ENCODE measurements around the gene EXOC4. TPM values are rescaled to one million over a fixed set of nuclear protein-coding genes. Genes with fewer than 3 reads are reported as not detected.

Gene EXOC4
- total and polyA plus RNA-seq, 2 donors from 2014 or later, result 22.8 to 78.7 TPM

- intact Hi-C loops (cut with DNase I), result no loop called here
- no peak for TF ChIP-seq CTCF (IDR thresholded peaks at IDR 0.05; ENCODE audit: borderline replicate concordance, extremely low read depth, insufficient read depth)
- FAIRE-seq, result no peak
Observed at GRCh38 chr7:134051020-134051419, 798.1 kb downstream of the EXOC4 start.

GRCh38 chr7:134056816-134057215 is 803.9 kb downstream of the EXOC4 start:
- DNase-seq (no peak), FAIRE-seq (no peak)
- Histone ChIP-seq H3K27me3 (ENCODE audit: control insufficient read depth, insufficient read depth, low read length) (no peaks in the 10 kb centered on the region), H3K9ac (ENCODE audit: low read length in 3 of 3) (no peak overlapping the region), H3K27ac (ENCODE audit: low read depth in 2 of 2, low read length in 2 of 2) (no peak overlapping the region), H3K4me3 (ENCODE audit: low read length in 3 of 3) (no peak overlapping the region), H3K36me3 (ENCODE audit: control insufficient read depth in 2 of 3, insufficient read depth in 3 of 3, low read length in 3 of 3) (no peaks in the 10 kb centered on the region), H3K9me3 (ENCODE audit: control insufficient read depth in 2 of 3, insufficient read depth in 1 of 3, low read length in 3 of 3) (no peaks in the 10 kb centered on the region), H3K4me1 (ENCODE audit: control insufficient read depth in 2 of 3, insufficient read depth in 2 of 3, low read depth in 1 of 3, low read length in 3 of 3) (no peaks in the 10 kb centered on the region)
- TF ChIP-seq CTCF (IDR thresholded peaks at IDR 0.05; ENCODE audit: borderline replicate concordance, extremely low read depth, insufficient read depth), result no peak
- intact Hi-C loops (cut with DNase I), result no loop called here

More at GRCh38 chr7:134051020-134051419, 798.1 kb downstream of the EXOC4 start:
- Histone ChIP-seq H3K4me3 (ENCODE audit: low read length in 3 of 3) (no peak overlapping the region), H3K27me3 (ENCODE audit: control insufficient read depth, insufficient read depth, low read length) (no peaks in the 10 kb centered on the region), H3K36me3 (ENCODE audit: control insufficient read depth in 2 of 3, insufficient read depth in 3 of 3, low read length in 3 of 3) (no peaks in the 10 kb centered on the region), H3K27ac (ENCODE audit: low read depth in 2 of 2, low read length in 2 of 2) (no peak overlapping the region), H3K9me3 (ENCODE audit: control insufficient read depth in 2 of 3, insufficient read depth in 1 of 3, low read length in 3 of 3) (peaks cover 0 to 4% (median 0%) of the 10 kb centered on the region in 3 donors), H3K9ac (ENCODE audit: low read length in 3 of 3) (no peak overlapping the region), H3K4me1 (ENCODE audit: control insufficient read depth in 2 of 3, insufficient read depth in 2 of 3, low read depth in 1 of 3, low read length in 3 of 3) (no peaks in the 10 kb centered on the region)
- no peak for DNase-seq

GRCh38 chr7:134058521-134058920 is 805.6 kb downstream of the EXOC4 start:
- H3K27me3 ChIP-seq (ENCODE audit: control insufficient read depth, insufficient read depth, low read length), result no peaks in the 10 kb centered on the region
- no peaks in the 10 kb centered on the region for H3K9me3 ChIP-seq (ENCODE audit: control insufficient read depth in 2 of 3, insufficient read depth in 1 of 3, low read length in 3 of 3)
- intact Hi-C loops (cut with DNase I), result no loop called here
- no peak for TF ChIP-seq CTCF (IDR thresholded peaks at IDR 0.05; ENCODE audit: borderline replicate concordance, extremely low read depth, insufficient read depth)
- H3K27ac ChIP-seq (ENCODE audit: low read depth in 2 of 2, low read length in 2 of 2), result no peak overlapping the region
- FAIRE-seq, result no peak
- DNase-seq, result no peak
- no peak overlapping the region for H3K9ac ChIP-seq (ENCODE audit: low read length in 3 of 3)
- H3K36me3 ChIP-seq (ENCODE audit: control insufficient read depth in 2 of 3, insufficient read depth in 3 of 3, low read length in 3 of 3), result no peaks in the 10 kb centered on the region
- H3K4me1 ChIP-seq (ENCODE audit: control insufficient read depth in 2 of 3, insufficient read depth in 2 of 3, low read depth in 1 of 3, low read length in 3 of 3), result no peaks in the 10 kb centered on the region
- no peak overlapping the region for H3K4me3 ChIP-seq (ENCODE audit: low read length in 3 of 3)

- Histone ChIP-seq H3K9ac (ENCODE audit: low read length in 3 of 3) (no peak overlapping the region), H3K27ac (ENCODE audit: low read depth in 2 of 2, low read length in 2 of 2) (no peak overlapping the region), H3K4me3 (ENCODE audit: low read length in 3 of 3) (no peak overlapping the region), H3K4me1 (ENCODE audit: control insufficient read depth in 2 of 3, insufficient read depth in 2 of 3, low read depth in 1 of 3, low read length in 3 of 3) (no peaks in the 10 kb centered on the region), H3K36me3 (ENCODE audit: control insufficient read depth in 2 of 3, insufficient read depth in 3 of 3, low read length in 3 of 3) (no peaks in the 10 kb centered on the region), H3K9me3 (ENCODE audit: control insufficient read depth in 2 of 3, insufficient read depth in 1 of 3, low read length in 3 of 3) (no peaks in the 10 kb centered on the region), H3K27me3 (ENCODE audit: control insufficient read depth, insufficient read depth, low read length) (no peaks in the 10 kb centered on the region)
- DNase-seq (peak in 2 of 5 donors; percentile 12 to 33), FAIRE-seq (no peak)
- no peak for TF ChIP-seq CTCF (IDR thresholded peaks at IDR 0.05; ENCODE audit: borderline replicate concordance, extremely low read depth, insufficient read depth)
- intact Hi-C loops (cut with DNase I), result no loop called here
Observed at GRCh38 chr7:134058980-134059379, 806.1 kb downstream of the EXOC4 start.

Measured in kidney (tissue), 14 donors.